Ishikawa (cell line): ENCODE measurements around the gene KRTAP13-2.

ENCODE experiments used
- CREB1 ChIP-seq: IDR thresholded peaks from 2 replicates; pipeline ENCODE4 v1.6.1; 2012; ENCODE audit warnings: low read depth
- EGR1 ChIP-seq: IDR thresholded peaks from 2 replicates; pipeline ENCODE4 v1.6.1; 2012
- EP300 ChIP-seq: IDR thresholded peaks from 2 replicates; pipeline ENCODE4 v1.6.1; 2012; ENCODE audit warnings: borderline replicate concordance
- FOXM1 ChIP-seq: IDR thresholded peaks from 2 replicates; pipeline ENCODE4 v1.6.1; 2012; ENCODE audit warnings: low read depth, borderline replicate concordance
- NFIC ChIP-seq: IDR thresholded peaks from 2 replicates; pipeline ENCODE4 v1.6.1; 2012
- TAF1 ChIP-seq: IDR thresholded peaks from 2 replicates; pipeline ENCODE4 v1.6.1; 2012; ENCODE audit warnings: low read depth, mild to moderate bottlenecking
- TCF12 ChIP-seq: IDR thresholded peaks from 2 replicates; pipeline ENCODE4 v1.6.1; 2012; ENCODE audit warnings: low read depth
- TEAD4 ChIP-seq: IDR thresholded peaks from 2 replicates; pipeline ENCODE4 v1.6.1; 2012
- YY1 ChIP-seq: IDR thresholded peaks from 2 replicates; pipeline ENCODE4 v1.6.1; 2012; ENCODE audit warnings: low read depth
- ZBTB7A ChIP-seq: IDR thresholded peaks from 2 replicates; pipeline ENCODE4 v1.6.1; 2012; ENCODE audit warnings: low read depth
- TF ChIP-seq, protein P1 (sequence below): IDR thresholded peaks from 2 replicates; pipeline ENCODE4 v1.6.1; 2012

Gene KRTAP13-2

DNA sequence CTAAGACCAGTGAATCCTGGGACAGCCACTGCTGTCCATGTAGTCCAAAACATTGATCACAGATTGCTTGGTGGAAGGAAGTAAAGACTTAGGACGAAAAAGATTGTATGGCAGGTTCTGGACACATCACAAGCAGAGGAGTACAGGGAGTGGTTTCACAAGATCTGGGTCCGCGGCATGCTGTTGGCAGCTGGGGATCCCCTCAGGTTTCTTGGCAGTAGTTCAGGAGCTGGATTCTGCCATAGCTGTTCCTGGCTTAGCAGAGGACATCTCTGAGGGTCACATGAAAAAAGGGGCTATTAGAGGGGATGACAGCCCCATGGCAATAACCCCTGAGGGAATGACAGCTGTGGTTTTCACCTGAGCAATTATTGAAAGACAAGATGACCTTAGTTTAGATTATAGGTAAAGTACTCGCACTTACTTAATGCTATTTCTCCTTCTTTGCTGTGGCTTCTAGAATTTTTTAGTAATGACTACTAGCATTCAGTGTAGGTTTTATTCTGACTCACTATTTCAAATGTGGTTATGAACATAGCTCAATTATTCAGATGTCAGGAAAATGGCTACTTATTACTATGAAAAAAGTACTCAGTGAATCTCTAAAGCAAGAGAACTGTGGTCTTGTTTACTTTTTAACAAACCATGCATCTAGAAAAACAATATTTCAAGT lies 42.7 kb downstream of the KRTAP13-2 start:
- TF ChIP-seq ZBTB7A = no peak
- no peak for TF ChIP-seq TCF12
- no peak for TF ChIP-seq TAF1
- no peak for TF ChIP-seq CREB1
- no peak for TF ChIP-seq EP300
- TF ChIP-seq EGR1 = no peak
- no peak for TF ChIP-seq NFIC

DNA sequence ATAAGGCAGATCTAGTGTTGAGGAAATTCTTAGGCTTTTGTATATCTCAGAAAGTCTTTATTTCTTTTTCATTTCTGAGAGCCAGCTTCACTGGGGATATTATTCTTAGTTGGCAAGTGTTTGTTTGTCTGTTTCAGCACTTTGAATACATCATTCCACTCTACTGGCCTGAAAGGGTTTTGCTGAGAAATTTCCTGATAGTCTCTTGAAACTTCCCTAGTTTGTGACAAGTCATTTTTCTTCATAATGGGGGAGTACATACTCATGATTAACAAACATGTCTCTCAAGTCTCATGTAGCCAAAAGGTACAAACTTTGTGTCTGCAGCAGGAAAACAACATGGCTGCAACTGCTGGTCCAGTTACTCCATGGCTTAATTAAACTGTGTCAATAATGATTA lies 45.7 kb downstream of the KRTAP13-2 start:
- TF ChIP-seq EP300 (no peak), FOXM1 (no peak), YY1 (no peak), EGR1 (no peak), NFIC (no peak), TEAD4 (no peak)
- TF ChIP-seq, protein P1, sequence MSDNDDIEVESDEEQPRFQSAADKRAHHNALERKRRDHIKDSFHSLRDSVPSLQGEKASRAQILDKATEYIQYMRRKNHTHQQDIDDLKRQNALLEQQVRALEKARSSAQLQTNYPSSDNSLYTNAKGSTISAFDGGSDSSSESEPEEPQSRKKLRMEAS = no peak
